AG04450 (cell line): ENCODE measurements around the gene TBX21. TPM values are rescaled to one million over a fixed set of nuclear protein-coding genes. Genes with fewer than 3 reads are reported as not detected.

Experiments
- CTCF ChIA-PET: fragments of 300-600, 350-600 bp; formaldehyde crosslinking; extraction: SDS; loops from one replicate; lab custom pipeline; 2022; ENCODE audit warnings: antibody characterized with exemption, inconsistent platforms; lab: Charles Lee
- POLR2A ChIA-PET: fragments of 350-600 bp; formaldehyde crosslinking; extraction: SDS; loops from one replicate; lab custom pipeline; 2021; ENCODE audit warnings: antibody characterized with exemption, inconsistent platforms; lab: Yijun Ruan, JAX
- DNase-seq: peaks from one replicate; pipeline ENCODE4 v3.0.0-alpha.2; 2011; ENCODE audit warnings: low read depth, low spot score
- H3K27ac ChIP-seq: one replicate; pipeline ENCODE4 v1.5.1; 2012; ENCODE audit warnings: low read depth, low read length, control low read depth
- H3K27me3 ChIP-seq: one replicate; pipeline ENCODE4 v1.6.0; 2012; ENCODE audit warnings: low read length; ENCODE audit not compliant: control insufficient read depth, insufficient read depth
- H3K4me3 ChIP-seq: 2 replicates; pipeline ENCODE4 v1.5.1; 2011; ENCODE audit warnings: mild to moderate bottlenecking, low read depth, low read length, control low read depth
- H3K9me3 ChIP-seq: 2 replicates; pipeline ENCODE4 v1.5.1; 2012; ENCODE audit warnings: low read length; ENCODE audit not compliant: control insufficient read depth, insufficient read depth
- polyA plus RNA-seq: library from polyadenylated mRNA; depleted of rRNA; stranded (reverse); fragments of >200 nt; gene quantifications from 2 replicates; pipeline ENCODE4 v1.2.3, GENCODE V29; 2011
- TF ChIP-seq, protein P1 (sequence below): IDR thresholded peaks from 2 replicates; pipeline ENCODE4 v1.5.1; 2011; ENCODE audit warnings: low read depth, low read length, control low read depth, inconsistent platforms

Gene TBX21
- polyA plus RNA-seq, 1 experiment, result not detected

DNA sequence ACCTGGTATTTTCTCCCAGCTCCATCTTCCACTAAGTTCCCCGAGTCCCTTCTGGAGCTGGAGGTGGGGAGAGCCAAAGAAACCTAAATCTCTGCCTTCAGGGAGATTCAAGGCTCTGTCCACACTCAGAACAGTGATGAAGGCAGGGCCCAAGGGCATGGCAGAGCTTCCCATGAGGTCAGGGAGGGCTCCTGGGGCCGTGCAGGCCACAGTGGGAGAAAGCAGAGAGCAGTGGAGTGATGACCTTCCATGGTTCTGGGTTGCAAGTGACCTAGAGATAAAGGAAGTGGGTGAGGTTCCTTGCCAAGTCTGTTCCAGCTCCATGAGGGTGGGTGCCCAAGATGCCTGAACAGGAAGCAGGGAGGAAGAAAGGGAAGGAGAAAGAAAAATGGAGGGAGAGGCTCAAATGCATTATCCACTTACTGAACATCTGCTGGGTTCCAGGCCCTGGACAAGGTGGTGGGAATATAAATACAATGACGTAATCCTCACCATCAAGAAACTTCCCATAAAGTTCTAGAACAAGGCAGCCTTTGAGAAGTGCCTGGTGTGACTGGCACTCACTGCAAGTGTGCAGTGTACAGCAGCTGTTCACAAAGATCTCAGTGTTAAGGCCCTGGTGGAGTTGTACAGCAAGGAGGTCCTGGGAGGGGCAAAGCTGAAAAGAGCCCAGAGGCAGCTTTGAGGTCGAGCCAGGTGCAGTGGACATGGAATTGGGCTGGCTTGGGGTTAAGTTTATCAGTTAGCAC is 25.8 kb upstream of the TBX21 start:
- H3K27me3 ChIP-seq, result peaks cover 7% of the 10 kb centered on the region
- TF ChIP-seq, protein P1, sequence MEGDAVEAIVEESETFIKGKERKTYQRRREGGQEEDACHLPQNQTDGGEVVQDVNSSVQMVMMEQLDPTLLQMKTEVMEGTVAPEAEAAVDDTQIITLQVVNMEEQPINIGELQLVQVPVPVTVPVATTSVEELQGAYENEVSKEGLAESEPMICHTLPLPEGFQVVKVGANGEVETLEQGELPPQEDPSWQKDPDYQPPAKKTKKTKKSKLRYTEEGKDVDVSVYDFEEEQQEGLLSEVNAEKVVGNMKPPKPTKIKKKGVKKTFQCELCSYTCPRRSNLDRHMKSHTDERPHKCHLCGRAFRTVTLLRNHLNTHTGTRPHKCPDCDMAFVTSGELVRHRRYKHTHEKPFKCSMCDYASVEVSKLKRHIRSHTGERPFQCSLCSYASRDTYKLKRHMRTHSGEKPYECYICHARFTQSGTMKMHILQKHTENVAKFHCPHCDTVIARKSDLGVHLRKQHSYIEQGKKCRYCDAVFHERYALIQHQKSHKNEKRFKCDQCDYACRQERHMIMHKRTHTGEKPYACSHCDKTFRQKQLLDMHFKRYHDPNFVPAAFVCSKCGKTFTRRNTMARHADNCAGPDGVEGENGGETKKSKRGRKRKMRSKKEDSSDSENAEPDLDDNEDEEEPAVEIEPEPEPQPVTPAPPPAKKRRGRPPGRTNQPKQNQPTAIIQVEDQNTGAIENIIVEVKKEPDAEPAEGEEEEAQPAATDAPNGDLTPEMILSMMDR, result no peak
- no peak overlapping the region for H3K4me3 ChIP-seq
- no peak overlapping the region for H3K27ac ChIP-seq
- H3K9me3 ChIP-seq, result no peaks in the 10 kb centered on the region; the same call in 1 of the 2 replicates
- ChIA-PET CTCF (interaction anchor here (0.5 to 1.9 kb wide), 3 partner anchors 9 to 134 kb away, joined by 3 to 19 read pairs (median 4); partner anchors contain the start of gene SCRN2), POLR2A (interaction anchor here (0.5 kb wide), 1 partner anchor 598 kb away, joined by 3 read pairs; no protein-coding TSS in a partner anchor)
- DNase-seq, result no peak

DNA sequence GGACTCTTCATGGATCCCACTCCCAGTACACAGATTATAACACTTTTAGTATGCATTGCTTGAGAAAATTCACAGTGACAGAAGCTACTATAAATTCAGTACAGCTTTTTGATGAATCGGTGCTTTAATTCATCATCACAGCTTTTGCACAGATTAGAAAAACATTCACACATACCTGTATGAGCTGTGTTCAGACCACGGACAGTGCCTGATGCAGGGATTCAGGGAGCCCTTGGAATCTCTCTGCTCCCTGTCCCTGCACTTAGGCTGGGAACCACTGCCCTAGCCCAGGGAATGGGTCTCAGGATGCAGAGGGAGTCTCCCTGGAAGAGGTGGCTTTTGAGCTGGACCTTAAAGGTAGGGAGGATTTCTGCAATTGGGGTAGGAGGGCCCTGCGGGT is 25.2 kb upstream of the TBX21 start:
- no peak overlapping the region for H3K27ac ChIP-seq
- peaks cover 13% of the 10 kb centered on the region for H3K27me3 ChIP-seq
- no peak for DNase-seq
- POLR2A ChIA-PET, result interaction anchor here (0.5 kb wide), 1 partner anchor 598 kb away, joined by 3 read pairs; no protein-coding TSS in a partner anchor
- CTCF ChIA-PET, result interaction anchor here (0.5 to 1.9 kb wide), 2 partner anchors 9 to 91 kb away, joined by 4 to 19 read pairs; no protein-coding TSS in a partner anchor
- TF ChIP-seq, protein P1, result no peak
- no peak overlapping the region for H3K4me3 ChIP-seq
- no peaks in the 10 kb centered on the region; the same call in 1 of the 2 replicates for H3K9me3 ChIP-seq

DNA sequence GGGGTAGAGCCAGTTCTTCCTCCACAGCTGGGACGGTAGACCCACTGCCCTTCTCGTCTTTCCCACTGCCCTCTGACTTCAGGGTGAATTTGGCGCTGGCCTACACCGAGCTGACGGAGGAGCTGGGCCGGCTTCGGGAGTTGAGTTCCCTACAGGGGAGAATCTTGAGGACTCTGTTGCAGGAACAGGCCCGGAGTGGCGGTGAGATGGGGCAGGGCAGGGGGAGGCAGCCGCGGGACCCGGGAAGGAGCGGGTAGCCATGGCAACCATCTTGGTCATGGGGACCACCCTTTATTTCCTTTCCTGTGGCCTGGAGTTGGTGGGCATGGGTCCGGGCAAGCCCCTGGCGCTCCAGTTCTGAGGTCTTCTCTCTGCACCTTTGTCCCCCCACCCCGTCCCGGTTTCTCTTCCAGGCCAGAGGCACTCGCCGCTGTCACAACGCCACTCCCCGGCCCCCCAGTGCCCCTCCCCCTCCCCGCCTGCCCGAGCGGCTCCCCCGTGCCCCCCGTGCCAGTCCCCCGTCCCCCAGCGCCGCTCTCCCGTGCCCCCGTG is 24.6 kb upstream of the TBX21 start:
- Histone ChIP-seq H3K4me3 (0 out of 2 replicates have a peak overlapping the region, but pooled peaks have one; percentile 5), H3K9me3 (no peaks in the 10 kb centered on the region; the same call in 1 of the 2 replicates), H3K27ac (no peak overlapping the region), H3K27me3 (peaks cover 18% of the 10 kb centered on the region)
- POLR2A ChIA-PET, result no interaction called here
- DNase-seq, result no peak
- CTCF ChIA-PET, result interaction anchor here (0.5 to 1.9 kb wide), 3 partner anchors 10 to 94 kb away, joined by 3 to 19 read pairs (median 4); no protein-coding TSS in a partner anchor
- TF ChIP-seq, protein P1, result no peak

DNA sequence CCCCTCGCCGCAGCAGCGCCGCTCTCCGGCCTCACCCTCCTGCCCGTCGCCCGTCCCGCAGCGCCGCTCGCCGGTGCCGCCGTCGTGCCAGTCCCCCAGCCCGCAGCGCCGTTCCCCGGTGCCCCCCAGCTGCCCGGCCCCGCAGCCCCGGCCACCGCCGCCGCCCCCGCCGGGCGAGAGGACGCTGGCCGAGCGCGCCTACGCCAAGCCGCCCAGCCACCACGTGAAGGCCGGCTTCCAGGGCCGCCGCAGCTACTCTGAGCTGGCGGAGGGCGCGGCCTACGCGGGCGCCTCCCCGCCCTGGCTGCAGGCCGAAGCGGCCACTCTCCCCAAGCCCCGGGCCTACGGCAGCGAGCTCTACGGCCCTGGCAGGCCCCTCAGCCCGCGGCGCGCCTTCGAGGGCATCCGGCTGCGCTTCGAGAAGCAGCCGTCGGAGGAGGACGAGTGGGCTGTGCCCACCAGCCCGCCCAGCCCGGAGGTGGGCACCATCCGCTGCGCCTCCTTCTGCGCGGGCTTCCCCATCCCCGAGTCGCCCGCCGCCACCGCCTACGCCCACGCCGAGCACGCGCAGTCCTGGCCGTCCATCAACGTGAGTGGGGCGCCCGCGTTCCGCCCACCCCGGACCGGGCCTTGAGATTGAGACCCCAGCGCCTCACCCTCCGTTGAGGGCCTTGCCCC is 24.0 kb upstream of the TBX21 start:
- Histone ChIP-seq H3K27me3 (peaks cover 24% of the 10 kb centered on the region), H3K27ac (no peak overlapping the region), H3K9me3 (no peaks in the 10 kb centered on the region; the same call in 1 of the 2 replicates), H3K4me3 (no peak overlapping the region)
- DNase-seq, result no peak
- ChIA-PET POLR2A (no interaction called here), CTCF (interaction anchor here (0.6 kb wide), 1 partner anchor 94 kb away, joined by 3 read pairs; no protein-coding TSS in a partner anchor)
- TF ChIP-seq, protein P1, result no peak
